ENCODE measurements around the gene GJB1.
"Not testable (repeated sequence)": the region's sequence is repeated elsewhere in the genome, so short reads cannot be mapped to it uniquely, and the experiment has no call there.

DNA sequence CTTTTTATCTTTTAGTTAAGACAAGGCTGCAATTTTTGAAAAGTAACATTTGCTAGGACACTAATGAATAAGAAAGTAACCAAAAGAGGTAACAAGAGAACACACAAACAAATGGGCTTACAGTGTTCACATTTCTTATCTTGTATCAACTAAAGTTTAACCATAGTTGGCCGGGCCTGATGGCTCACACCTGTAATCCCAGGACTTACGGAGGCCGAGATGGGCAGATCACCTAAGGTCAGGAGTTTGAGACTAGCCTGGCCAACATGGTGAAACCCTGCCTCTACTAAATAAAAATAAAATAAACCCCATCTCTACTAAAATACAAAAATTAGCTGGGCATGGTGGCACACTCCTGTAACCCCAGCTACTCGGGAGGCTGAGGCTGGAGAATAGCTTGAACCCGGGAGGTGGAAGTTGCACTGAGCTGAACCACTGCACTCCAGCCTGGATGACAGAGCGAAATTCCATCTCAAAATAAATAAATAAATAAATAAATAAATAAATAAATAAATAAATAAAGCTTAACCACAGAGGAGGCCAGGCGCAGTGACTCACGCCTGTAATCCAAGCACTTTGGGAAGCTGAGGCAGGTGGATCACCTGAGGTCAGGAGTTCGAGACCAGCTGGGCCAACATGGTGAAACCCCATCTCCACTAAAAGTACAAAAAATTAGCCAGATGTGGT is 42.3 kb upstream of the GJB1 start:
- TF ChIP-seq, protein P1, sequence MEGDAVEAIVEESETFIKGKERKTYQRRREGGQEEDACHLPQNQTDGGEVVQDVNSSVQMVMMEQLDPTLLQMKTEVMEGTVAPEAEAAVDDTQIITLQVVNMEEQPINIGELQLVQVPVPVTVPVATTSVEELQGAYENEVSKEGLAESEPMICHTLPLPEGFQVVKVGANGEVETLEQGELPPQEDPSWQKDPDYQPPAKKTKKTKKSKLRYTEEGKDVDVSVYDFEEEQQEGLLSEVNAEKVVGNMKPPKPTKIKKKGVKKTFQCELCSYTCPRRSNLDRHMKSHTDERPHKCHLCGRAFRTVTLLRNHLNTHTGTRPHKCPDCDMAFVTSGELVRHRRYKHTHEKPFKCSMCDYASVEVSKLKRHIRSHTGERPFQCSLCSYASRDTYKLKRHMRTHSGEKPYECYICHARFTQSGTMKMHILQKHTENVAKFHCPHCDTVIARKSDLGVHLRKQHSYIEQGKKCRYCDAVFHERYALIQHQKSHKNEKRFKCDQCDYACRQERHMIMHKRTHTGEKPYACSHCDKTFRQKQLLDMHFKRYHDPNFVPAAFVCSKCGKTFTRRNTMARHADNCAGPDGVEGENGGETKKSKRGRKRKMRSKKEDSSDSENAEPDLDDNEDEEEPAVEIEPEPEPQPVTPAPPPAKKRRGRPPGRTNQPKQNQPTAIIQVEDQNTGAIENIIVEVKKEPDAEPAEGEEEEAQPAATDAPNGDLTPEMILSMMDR (conservative IDR thresholded peaks at IDR 0.05; ENCODE audit: low read length): not testable (repeated sequence)
- TF ChIP-seq EZH2phosphoT487 (IDR thresholded peaks at IDR 0.05; ENCODE audit: borderline replicate concordance, low read depth, low read length): not testable (repeated sequence)
